Left colon (tissue), 2 donors: ENCODE results near the gene FOLR3. TPM values are rescaled to one million over a fixed set of nuclear protein-coding genes. Genes with fewer than 3 reads are reported as not detected.
"Not testable (repeated sequence)": the region's sequence is repeated elsewhere in the genome, so short reads cannot be mapped to it uniquely, and the experiment has no call there.

Experiments used
- ATAC-seq: fragments of 200-7000 bp; cut with Tn5 transposase; one replicate; pipeline ENCODE4 v1.9.1; 2020; ENCODE audit warnings: mild to moderate bottlenecking, moderate library complexity
- DNase-seq, 2 donors: peaks; one replicate each; pipeline ENCODE4 v3.0.0-alpha.2; 2020
- intact Hi-C, 2 donors: fragments of 100-400 bp; cut with DNase I in 1 of 2; cut with micrococcal nuclease in 1 of 2; formaldehyde crosslinking; loops; one replicate each; pipeline versions ENCODE4 v1.11.2 to v1.14.0; 2022; cut with DNase I, micrococcal nuclease
- total RNA-seq, 2 donors: library from RNA; stranded (reverse); fragmentation: NEBNext Ultra II Directional; extraction: Animal tissue kit (Norgen Biotek cat#: 25700); gene quantifications; one replicate each; pipeline ENCODE4 v1.2.1, GENCODE V29; 2021
- donor health status: DM: no; HTN: no; CAD: no.
- donor health status: DM: yes; HTN: yes; CAD: no.

FOLR3 gene
- total RNA-seq, 2 donors from 2014 or later = not detected

DNA sequence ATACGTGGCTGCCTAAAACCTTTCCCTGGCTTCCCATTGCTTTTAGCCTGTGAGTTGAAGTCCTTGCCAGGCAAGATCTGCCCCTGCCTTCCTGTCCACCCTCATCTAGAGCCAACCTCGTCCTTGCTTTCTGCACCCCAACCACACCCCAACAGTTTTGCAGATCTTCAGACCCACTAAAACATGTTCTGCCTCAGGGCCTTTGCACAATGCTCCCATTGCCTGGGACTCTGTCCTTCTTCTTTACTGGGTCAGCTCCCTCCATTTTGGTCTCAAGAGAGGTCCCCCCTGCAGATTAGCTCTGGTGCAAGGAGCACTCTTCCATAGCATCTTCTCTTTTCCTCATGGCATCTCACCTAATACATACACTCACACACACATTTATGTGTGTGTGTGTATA is 14.6 kb upstream of the FOLR3 start:
- DNase-seq (no peak), ATAC-seq (no peak)
- intact Hi-C loops = no loop called here

DNA sequence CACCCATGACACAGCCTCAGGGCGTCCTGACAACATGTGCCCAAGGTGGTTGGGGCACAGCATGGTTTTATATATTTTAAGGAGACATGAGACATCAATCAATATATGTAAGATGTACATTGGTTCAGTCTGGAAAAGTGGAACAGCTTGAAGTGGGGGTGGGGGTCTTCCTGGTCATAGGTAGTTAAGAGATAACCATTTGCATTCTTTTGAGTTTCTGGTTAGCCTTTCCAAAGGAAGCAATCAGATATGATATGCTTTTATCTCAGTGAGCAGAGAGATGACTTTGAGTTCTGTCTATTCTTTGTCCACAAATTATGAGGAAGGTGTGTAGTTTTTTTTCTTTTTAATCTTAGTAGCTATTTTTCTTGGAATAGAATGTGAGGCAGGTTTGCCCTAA is 12.9 kb upstream of the FOLR3 start:
- ATAC-seq (no peak), DNase-seq (no peak)
- intact Hi-C loops = no loop called here

DNA sequence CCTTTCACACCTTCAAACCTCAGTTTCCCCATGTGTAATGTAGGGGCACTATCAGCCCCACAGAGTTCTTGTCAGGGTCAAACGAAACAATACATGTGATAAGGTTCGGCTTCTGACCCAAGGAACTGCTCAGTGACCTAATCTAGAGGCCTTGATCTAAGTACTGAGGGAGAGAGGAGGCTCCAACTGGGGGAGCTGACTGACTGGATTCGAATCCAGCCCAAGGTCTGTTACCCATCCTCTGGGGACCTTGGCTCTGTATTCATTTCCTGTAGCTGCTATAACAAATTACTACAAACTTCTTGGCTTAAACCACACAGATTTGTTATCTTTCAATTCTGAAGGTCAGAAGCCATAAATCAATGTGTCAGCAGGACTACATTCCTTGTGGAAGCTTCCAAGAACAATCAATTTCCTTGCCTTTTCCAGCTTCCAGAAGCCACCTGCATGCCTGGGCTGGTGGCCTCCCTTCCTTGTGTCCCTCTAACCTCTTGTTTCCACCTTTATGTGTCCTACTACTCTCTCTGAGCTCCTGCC is 12.3 kb upstream of the FOLR3 start:
- intact Hi-C loops = no loop called here
- no peak for DNase-seq
- no peak for ATAC-seq

DNA sequence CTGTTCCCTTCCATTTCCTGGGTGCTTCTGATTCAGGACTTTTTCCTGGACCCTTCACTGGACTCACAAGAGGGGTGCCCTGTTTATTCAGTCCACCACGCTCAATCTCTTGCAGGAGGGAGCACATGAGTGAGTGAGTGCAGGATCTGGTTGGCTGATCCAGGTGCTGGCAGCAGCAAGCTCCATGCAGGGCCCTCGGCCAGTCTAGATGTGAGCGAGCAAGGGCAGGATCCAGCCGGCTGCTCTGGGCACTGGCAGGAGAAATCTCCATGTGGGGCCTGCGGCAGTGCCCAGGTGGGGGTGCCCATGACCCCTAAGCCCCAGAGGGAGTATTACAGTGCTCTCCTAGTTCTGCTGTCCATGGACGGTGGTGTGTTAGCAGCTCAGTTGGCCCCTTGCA is 11.5 kb upstream of the FOLR3 start:
- intact Hi-C loops = no loop called here
- no peak for DNase-seq
- no peak for ATAC-seq

DNA sequence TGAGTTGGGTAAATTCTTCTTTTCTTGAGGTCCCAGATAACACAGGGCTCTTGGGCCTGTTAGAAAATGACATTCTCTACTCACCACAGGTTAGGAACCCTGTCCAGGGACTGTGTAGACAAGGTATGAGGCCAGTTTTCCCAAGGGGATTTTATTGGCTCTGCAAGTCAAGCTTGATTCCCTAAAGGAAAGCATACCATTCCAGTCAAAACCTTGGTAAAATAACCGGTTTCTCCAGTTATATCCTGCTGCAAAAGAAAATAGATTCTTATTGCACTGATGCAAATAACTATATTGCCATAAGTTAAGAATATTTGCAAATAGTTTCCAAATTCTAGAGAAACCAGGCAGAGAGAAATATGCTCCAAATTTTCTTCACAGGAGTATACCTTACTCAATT is 9.6 kb upstream of the FOLR3 start:
- ATAC-seq = no peak
- DNase-seq = no peak
- intact Hi-C loops = no loop called here

DNA sequence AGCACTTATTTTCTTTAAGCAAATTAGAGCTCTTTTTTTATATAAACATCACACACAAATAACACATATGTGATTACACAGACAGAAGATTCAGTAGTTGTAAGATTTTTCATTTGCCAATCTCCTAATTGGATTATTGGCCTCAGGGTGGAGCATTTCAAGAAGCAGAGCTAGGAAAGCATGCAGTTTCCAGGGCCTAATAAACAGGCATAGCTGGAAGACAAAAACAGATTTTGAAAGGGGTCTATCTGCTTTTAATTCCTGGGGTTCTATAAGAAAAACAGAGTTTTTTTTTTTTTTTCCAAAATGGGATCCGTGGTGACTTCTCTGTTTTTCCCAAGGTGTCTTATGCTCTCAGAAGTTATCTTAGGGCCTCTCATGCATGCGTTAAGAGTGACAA is 7.6 kb upstream of the FOLR3 start:
- DNase-seq (no peak), ATAC-seq (no peak)
- intact Hi-C loops = no loop called here

DNA sequence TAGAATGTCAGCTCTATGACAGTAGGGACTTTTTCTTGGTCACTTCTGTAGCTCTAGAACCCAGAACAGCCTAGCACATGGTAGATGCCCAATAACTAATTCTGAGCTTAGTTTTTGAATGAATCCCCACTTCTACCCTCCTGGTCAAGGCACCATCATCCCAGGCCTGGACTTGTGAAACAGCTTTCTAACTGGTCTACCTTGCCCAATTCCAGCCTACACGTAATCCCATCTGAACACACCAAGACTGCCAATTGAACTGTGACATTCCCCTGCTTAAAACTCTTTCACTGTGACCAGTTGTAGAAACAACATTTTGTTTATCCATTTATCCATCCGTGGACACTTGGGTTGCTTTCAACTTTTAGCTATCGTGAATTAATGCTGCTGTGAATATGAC is 6.1 kb upstream of the FOLR3 start:
- ATAC-seq = no peak
- no peak for DNase-seq
- intact Hi-C loops = no loop called here

DNA sequence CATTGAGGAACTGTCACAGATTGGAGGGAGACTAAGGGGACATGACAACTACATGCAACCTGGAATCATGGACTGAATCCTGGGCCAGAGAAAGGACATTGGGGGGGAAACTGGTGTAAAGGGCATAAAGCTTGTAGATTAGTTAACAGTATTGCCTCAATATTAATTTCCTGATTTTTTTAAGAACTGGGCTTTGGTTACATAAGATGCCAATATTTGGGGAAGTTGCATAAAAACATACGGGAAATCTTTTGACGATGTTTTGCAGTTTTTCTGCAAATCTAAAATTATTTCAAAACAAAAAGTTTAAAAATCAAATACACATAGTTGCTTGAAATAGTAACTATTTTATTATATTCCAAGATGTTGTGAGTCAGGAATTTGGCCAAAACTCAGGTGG is 2.9 kb upstream of the FOLR3 start:
- ATAC-seq = no peak
- no peak for DNase-seq
- intact Hi-C loops = no loop called here

DNA sequence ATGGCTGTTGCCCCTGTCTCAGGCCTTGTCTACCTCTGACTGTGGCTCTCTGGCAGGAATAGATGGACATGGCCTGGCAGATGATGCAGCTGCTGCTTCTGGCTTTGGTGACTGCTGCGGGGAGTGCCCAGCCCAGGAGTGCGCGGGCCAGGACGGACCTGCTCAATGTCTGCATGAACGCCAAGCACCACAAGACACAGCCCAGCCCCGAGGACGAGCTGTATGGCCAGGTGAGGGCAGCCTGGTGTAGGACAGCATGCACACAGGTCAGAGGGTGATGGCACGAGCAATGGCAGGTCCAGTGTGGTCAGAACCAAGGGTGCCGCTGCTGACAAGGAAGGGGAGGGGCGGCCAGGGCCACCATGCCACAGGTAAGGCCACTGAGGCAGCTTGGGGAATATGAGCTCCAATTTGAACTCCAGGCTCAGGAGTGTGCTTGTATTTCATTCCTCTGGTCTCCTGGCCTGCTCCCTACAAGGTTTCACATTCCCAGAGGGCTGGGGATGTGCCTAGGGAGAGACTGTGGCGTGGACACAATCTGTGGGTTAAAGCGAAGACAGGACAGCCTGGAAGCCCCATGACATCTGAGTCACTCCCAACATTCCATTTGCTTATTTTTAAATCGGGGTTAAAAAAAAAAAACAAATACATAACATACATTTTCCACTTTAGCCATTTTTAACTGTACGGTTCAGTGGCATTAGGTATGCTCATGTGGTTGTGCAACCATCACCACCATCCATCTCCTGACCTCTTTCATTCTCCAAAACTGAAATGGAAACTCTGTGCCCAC is 562 bp downstream of the FOLR3 start:
- DNase-seq = no peak
- intact Hi-C loops = no loop called here
- no peak for ATAC-seq

DNA sequence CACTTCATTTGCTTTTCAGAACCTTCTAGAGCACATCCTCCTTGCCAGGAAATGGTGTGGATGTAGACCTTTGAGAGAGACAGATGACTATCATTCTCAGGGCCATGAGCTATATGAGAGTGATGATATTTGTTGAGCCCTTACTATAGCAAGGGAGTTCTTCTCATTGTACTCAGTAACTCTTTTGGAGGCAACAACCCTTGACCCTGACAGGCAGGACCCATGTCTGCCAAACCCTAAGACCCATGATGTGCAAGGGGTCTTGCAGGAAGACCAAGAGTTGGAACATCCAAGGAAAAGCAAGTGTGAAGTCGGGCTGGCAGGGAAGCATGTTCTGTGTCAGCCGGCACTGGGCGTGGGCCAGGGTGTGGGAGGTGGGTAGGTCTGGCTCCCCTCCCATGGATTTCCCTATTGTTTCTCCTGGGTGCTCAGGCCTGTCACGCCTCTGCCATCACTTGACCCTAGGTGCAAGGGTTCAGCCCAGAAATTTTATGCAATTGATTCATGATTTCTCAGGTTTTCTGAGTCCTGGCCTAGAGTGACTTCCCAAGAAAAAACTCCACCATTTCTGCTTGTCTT is 1.2 kb downstream of the FOLR3 start:
- intact Hi-C loops = no loop called here
- peak in 1 of 2 donors; percentile 30 for DNase-seq
- ATAC-seq = peak; percentile 88

DNA sequence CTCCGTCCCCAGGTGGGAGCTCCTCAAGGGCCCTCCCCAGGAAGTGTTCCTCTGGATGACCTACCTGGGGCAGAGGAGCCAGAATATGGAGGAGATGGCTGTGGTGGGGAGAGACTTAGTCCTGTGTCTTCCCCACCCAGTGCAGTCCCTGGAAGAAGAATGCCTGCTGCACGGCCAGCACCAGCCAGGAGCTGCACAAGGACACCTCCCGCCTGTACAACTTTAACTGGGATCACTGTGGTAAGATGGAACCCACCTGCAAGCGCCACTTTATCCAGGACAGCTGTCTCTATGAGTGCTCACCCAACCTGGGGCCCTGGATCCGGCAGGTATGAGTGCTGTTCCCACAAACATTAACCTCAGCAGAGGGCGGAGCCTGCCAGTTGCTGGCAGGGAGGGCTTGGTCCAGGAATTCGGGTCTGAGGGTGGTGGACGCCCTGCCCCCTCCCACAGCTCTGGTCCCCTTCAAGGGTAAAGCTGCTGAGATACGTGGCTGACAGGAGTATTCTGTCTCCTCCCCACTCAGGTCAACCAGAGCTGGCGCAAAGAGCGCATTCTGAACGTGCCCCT is 3.4 kb downstream of the FOLR3 start:
- ATAC-seq = no peak
- intact Hi-C loops = no loop called here
- DNase-seq = no peak

DNA sequence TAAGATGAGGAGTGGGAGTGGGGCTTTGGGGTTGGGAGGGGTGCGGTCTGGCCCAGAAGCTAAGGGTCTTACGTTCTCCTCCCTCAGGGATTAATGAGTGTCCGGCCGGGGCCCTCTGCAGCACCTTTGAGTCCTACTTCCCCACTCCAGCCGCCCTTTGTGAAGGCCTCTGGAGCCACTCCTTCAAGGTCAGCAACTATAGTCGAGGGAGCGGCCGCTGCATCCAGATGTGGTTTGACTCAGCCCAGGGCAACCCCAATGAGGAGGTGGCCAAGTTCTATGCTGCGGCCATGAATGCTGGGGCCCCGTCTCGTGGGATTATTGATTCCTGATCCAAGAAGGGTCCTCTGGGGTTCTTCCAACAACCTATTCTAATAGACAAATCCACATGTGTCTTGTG is 4.0 kb downstream of the FOLR3 start:
- DNase-seq (no peak), ATAC-seq (no peak)
- intact Hi-C loops = no loop called here

DNA sequence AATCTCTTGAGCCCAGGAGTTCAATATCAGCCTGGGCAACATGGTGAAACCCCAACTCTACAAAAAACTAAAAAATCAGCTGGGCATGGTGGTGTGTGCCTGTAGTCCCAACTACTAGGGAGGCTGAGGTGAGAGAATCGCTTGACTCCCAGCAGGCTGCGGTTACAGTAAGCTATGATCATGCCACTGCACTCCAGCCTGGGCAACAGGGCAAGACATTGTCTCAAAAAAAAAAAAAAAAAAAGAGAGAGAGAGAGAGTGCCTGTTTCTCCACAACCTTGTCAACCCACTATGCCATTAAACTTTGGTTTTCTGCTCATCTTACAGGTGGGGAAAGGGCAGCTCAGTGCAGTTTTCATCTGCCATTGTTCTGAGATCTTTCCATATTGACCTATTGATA is 5.1 kb downstream of the FOLR3 start:
- intact Hi-C loops = no loop called here
- ATAC-seq = no peak

DNA sequence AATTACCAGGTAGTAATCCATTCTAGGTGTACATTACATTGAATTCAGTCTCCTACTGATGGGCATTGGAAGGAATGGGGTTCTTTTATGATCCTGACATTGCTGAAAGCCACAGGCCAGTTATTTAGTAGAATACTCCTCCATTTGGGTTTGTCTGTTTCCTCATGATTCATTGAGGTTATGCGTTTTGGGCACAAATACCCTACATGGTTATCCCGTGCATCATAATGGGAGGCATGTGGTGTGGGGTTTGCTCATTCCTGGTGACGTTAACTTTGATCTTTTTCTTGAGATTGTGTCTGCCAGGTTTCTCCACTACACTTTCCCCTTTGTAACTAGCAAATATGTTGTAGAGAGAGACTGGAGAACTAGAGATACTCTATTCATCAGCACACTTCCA is 5.5 kb downstream of the FOLR3 start:
- intact Hi-C loops = no loop called here
- DNase-seq (no peak), ATAC-seq (no peak)

More for the DNA sequence above, 5.1 kb downstream of the FOLR3 start:
- DNase-seq = no peak

DNA sequence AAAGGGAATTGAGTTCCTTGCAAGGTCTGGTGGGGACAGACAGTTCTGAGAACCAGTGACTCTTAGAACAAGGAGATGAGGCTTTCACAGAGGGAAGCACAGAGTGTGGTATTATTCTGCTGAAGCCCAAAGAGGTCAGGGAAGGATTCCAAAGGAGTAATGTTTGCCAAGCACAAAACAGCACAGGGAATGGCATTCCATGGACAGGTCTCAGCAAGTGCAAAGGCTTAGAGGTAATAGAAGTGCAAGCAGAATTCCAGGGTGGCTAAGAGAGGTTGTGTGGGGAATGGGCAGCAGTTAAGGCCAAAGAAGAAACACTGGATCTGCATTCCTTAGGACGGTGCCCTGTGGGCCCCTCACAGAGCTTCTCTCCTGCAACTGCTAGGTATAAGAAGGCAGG is 6.6 kb downstream of the FOLR3 start:
- ATAC-seq, intact Hi-C loops: not testable (repeated sequence)

DNA sequence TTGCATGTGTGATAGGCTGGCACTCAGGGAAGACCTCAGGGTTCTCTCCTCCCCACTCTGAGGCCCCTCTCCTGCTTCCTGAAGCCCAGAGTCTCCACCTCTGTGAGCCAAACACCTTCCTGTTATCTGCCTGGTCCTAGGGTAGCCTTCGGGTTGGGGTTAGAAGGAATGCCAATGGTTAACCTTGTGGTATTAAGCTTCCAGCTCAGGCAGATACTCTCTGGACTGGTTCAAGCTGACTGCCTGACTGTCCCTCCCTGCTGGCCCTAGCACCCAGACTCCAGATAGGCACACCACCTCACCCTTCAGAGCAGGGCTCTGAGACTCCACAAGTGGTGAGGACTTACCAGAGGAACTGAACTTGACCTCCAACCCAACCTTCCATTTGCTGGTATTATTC is 7.0 kb downstream of the FOLR3 start:
- DNase-seq, ATAC-seq, intact Hi-C loops: not testable (repeated sequence)

More for the DNA sequence above, 6.6 kb downstream of the FOLR3 start:
- not testable (repeated sequence) for DNase-seq

DNA sequence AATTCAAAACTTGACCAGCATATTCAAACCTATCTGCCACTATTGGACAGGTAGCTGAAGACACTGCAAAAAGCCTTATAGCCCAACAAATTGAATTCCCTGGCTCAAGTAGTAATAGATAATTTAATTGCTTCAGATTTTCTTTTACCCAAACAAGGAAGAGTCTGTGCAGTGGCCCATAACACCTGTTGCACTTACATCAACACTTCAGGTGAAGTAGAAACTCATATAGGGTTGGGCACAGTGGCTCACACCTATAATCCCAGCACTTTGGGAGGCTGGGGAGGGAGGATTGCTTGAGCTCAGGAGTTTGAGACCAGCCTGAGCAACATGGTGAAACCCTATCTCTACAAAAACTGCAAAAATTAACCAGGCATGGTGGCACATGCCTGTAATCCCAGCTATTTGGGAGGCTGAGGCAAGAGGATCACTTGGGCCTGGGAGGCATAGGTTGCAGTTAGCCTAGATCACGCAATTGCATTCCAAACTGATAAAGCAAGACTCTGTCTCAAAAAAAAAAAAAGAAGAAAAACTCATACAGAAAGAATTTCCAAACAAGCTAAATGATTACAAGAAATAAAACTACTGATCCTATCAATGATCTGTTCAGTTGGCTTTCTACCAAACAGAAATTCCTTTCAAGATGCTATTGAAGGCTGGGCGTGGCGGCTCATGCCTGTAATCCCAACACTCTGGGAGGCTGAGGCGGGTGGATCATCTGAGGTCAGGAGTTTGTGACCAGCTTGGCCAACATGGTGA is 9.5 kb downstream of the FOLR3 start:
- intact Hi-C loops = no loop called here
- DNase-seq (peak in 1 of 2 donors; percentile 18), ATAC-seq (peak; percentile 56)

DNA sequence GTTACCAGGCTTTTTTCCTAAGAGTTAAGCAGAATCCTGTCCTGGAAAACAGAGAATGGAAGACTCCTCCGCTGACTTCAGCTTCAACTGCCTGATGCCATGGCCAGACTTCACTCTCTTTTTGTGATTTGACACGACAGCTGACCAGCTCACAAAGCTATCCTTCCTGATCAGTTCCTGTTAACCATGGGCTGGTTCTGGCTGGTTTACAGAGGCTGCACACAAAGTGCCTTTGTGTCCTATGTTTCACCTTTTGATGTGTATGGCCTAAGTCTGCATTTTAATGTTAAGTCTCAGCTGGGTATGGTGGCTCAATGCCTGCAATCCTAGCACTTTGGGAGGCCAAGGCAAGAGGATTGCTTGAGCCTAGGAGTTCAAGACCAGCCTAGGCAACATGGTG is 11.1 kb downstream of the FOLR3 start:
- DNase-seq (no peak), ATAC-seq (no peak)
- intact Hi-C loops = no loop called here

DNA sequence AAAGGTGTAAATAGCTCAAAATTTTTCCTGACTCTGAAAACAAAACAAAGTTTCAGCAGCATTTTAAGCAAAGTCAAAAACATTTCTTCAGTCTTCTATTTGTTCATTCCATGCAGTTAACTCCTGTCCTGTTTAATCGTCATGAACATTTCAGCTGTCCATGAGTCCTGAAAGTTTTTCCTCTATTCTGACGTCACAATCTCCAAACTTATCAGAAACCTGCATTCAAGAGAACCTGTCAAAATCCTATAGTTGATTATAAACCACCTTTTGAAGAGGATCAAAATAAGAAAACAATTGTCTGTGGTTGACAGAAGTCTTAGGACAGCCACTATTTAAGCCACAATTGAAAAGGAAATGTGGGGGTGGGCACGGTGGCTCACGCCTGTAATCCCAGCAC is 15.4 kb downstream of the FOLR3 start:
- no peak for DNase-seq
- intact Hi-C loops = no loop called here
- ATAC-seq = no peak
